K562 (cell line): ENCODE results near the gene PDE4D. TPM values are rescaled to one million over a fixed set of nuclear protein-coding genes. Genes with fewer than 3 reads are reported as not detected.

Source experiments
- ATAC-seq: fragments of 200-7000 bp; cut with Tn5 transposase; 3 replicates; pipeline ENCODE4 v1.9.1; 2020; ENCODE audit warnings: moderate library complexity
- BruUV-seq: library from RNA; stranded (reverse); fragments of 400-500 nt; replicated peaks from 2 replicates; lab custom pipeline; 2021; lab: Mats Ljungman, UMichigan
- CTCF ChIA-PET: fragments of 300-600 bp; formaldehyde crosslinking; extraction: SDS; loops from one replicate; lab custom pipeline; 2021; ENCODE audit warnings: low intra/inter-chr PET ratio; lab: Yijun Ruan, JAX
- POLR2A ChIA-PET: fragments of 300-600, 350-650 bp; sonication (Branson Sonifier 250); formaldehyde crosslinking; extraction: SDS; loops from one replicate; lab custom pipeline; 2021; ENCODE audit warnings: antibody characterized with exemption, inconsistent platforms; lab: Yijun Ruan, JAX
- DNase-seq, 4 experiments: peaks; one replicate each; pipeline versions ENCODE4 v3.0.0 to v3.0.0-alpha.2; 2011 to 2018; ENCODE audit warnings: low spot score in 3 of 4, mixed read lengths in 3 of 4; ENCODE audit errors: extremely low read depth in 1 of 4
- FAIRE-seq: peaks from 2 replicates; lab custom pipeline; 2011; peaks lifted over from hg19 to GRCh38; lab: Jason Lieb, UNC
- H2AFZ ChIP-seq: 2 replicates; pipeline ENCODE4 v1.6.0; 2011; ENCODE audit warnings: low read depth, low read length, control low read depth, inconsistent platforms
- H3K27ac ChIP-seq: fragments of 200-600 bp; 3 replicates; pipeline ENCODE4 v1.8.0; 2011; ENCODE audit warnings: low read depth, mild to moderate bottlenecking, control low read depth, inconsistent platforms, low read length, moderate library complexity, mixed read lengths; ENCODE audit errors: extremely low read depth
- H3K27me3 ChIP-seq, 2 experiments: fragments of 300-600 bp in 1 of 2; 2 replicates in 1 of 2; 3 replicates in 1 of 2; pipeline versions ENCODE4 v1.6.0 to v1.8.0; 2011; ENCODE audit warnings: inconsistent platforms in 2 of 2, low read length in 2 of 2, mild to moderate bottlenecking in 1 of 2, mixed read lengths in 1 of 2, moderate library complexity in 1 of 2; ENCODE audit not compliant: control insufficient read depth in 2 of 2, insufficient read depth in 2 of 2
- H3K36me3 ChIP-seq: fragments of 300-600 bp; 3 replicates; pipeline ENCODE4 v1.8.0; 2011; ENCODE audit warnings: mild to moderate bottlenecking, low read length, inconsistent platforms; ENCODE audit not compliant: control insufficient read depth, insufficient read depth
- H3K4me1 ChIP-seq, 2 experiments: fragments of 200-600 bp in 1 of 2; replicated peaks in 1 of 2; 2 replicates in 1 of 2; 3 replicates in 1 of 2; pipeline versions ENCODE4 v1.5.1 to v1.8.0; 2011; ENCODE audit warnings: inconsistent platforms in 2 of 2, low read length in 2 of 2, mild to moderate bottlenecking in 1 of 2, mixed read lengths in 1 of 2, moderate library complexity in 1 of 2; ENCODE audit not compliant: control insufficient read depth in 2 of 2, insufficient read depth in 2 of 2
- H3K4me2 ChIP-seq: 2 replicates; pipeline ENCODE4 v1.6.1; 2011; ENCODE audit warnings: low read length, control low read depth, inconsistent platforms, mixed read lengths; ENCODE audit not compliant: insufficient read depth
- H3K4me3 ChIP-seq: fragments of 200-600 bp; sonication (generic), shearing (Covaris generic); 2 replicates; pipeline ENCODE4 v1.5.1; 2016; ENCODE audit warnings: control low read depth, inconsistent platforms
- H3K79me2 ChIP-seq: fragments of 200-600 bp; 3 replicates; pipeline ENCODE4 v1.8.0; 2011; ENCODE audit warnings: low read length, inconsistent platforms; ENCODE audit not compliant: control insufficient read depth, insufficient read depth
- H3K9ac ChIP-seq, 2 experiments: 2 replicates each; pipeline versions ENCODE4 v1.6.0 to v1.6.1; 2011; ENCODE audit warnings: low read depth in 2 of 2, low read length in 2 of 2, control low read depth in 1 of 2, inconsistent platforms in 1 of 2, mild to moderate bottlenecking in 1 of 2, mixed read lengths in 1 of 2; ENCODE audit not compliant: insufficient read depth in 1 of 2
- H3K9me1 ChIP-seq: one replicate; pipeline ENCODE4 v1.6.0; 2011; ENCODE audit warnings: inconsistent platforms, mild to moderate bottlenecking, low read length, moderate library complexity; ENCODE audit not compliant: control insufficient read depth, insufficient read depth
- H3K9me3 ChIP-seq: replicated peaks from 2 replicates; pipeline ENCODE4 v1.5.1; 2011; ENCODE audit warnings: low read depth, low read length, inconsistent platforms; ENCODE audit not compliant: control insufficient read depth, insufficient read depth
- H4K20me1 ChIP-seq: replicated peaks from 2 replicates; pipeline ENCODE4 v1.6.1; 2011; ENCODE audit warnings: low read length, inconsistent platforms, mixed read lengths; ENCODE audit not compliant: control insufficient read depth, insufficient read depth
- CBX3 ChIP-seq, 2 experiments: IDR thresholded peaks; 1 replicate in 1 of 2; 2 replicates in 1 of 2; pipeline ENCODE4 v1.6.1; 2012; ENCODE audit warnings: inconsistent platforms in 2 of 2, low read length in 2 of 2, borderline replicate concordance in 1 of 2, control low read depth in 1 of 2
- DNMT1 ChIP-seq: fragments of 450-650 bp; IDR thresholded peaks from 2 replicates; pipeline ENCODE4 v1.6.1; 2016; ENCODE audit warnings: antibody characterized with exemption, mild to moderate bottlenecking
- EWSR1 ChIP-seq: fragments of 450-650 bp; IDR thresholded peaks from 2 replicates; pipeline ENCODE4 v1.6.1; 2018; ENCODE audit warnings: borderline replicate concordance, mild to moderate bottlenecking, low read depth, moderate library complexity; ENCODE audit not compliant: partially characterized antibody
- HDAC8 ChIP-seq: fragments of 450-650 bp; IDR thresholded peaks from 2 replicates; pipeline ENCODE4 v1.6.1; 2016; ENCODE audit warnings: mild to moderate bottlenecking, missing genetic modification characterization, moderate library complexity, missing compliant biosample characterization
- HLTF ChIP-seq: fragments of 450-650 bp; IDR thresholded peaks from 2 replicates; pipeline ENCODE4 v1.6.1; 2016
- MTA1 ChIP-seq: fragments of 450-650 bp; IDR thresholded peaks from 2 replicates; pipeline ENCODE4 v1.6.1; 2017; ENCODE audit warnings: borderline replicate concordance
- NONO ChIP-seq, 2 experiments: fragments of 200-400 bp in 1 of 2; fragments of 450-650 bp in 1 of 2; formaldehyde crosslinking in 1 of 2; IDR thresholded peaks; 2 replicates each; pipeline ENCODE4 v1.6.1; 2017; ENCODE audit warnings: low read depth in 2 of 2, mild to moderate bottlenecking in 2 of 2, moderate library complexity in 2 of 2, low read length in 1 of 2
- POLR2AphosphoS5 ChIP-seq: IDR thresholded peaks from 2 replicates; pipeline ENCODE4 v1.6.1; 2011; ENCODE audit warnings: mild to moderate bottlenecking, low read depth, low read length, moderate library complexity; ENCODE audit not compliant: control insufficient read depth, insufficient read depth
- ZNF274 ChIP-seq: IDR thresholded peaks from 2 replicates; pipeline ENCODE4 v1.6.1; 2011; ENCODE audit warnings: low read depth, mild to moderate bottlenecking, low read length, moderate library complexity, borderline replicate concordance
- ZNF551 ChIP-seq: fragments of 250-450 bp; sonication (Bioruptor Pico); IDR thresholded peaks from 2 replicates; pipeline ENCODE4 v1.5.0; 2021; ENCODE audit warnings: mild to moderate bottlenecking, moderate library complexity
- ZNF717 ChIP-seq: fragments of 250-450 bp; sonication (Bioruptor Pico); IDR thresholded peaks from 2 replicates; pipeline ENCODE4 v1.5.0; 2021
- in situ Hi-C: fragments of 300-500 bp; cut with MboI; formaldehyde crosslinking; loops from 4 replicates; pipeline ENCODE4 v1.15.0; 2018; ENCODE audit warnings: inconsistent platforms, mixed read lengths
- intact Hi-C: fragments of 100-400 bp; cut with micrococcal nuclease; formaldehyde crosslinking; loops from 2 replicates; pipeline ENCODE4 v1.14.2; 2022
- polyA plus RNA-seq, 8 experiments: library from polyadenylated mRNA; depleted of rRNA in 4 of 8; stranded (reverse) in 5 of 8; unstranded in 3 of 8; fragments of >200 nt; fragmentation: Nextera tagmentation in 2 of 8; fragmentation: Illumina TruSeq in 1 of 8; extraction: Ambion mirVana in 2 of 8; extraction: Trizol in 1 of 8; gene quantifications; 2 replicates each; pipeline versions ENCODE4 v1.2.1 to v1.2.3, GENCODE V29; 2011 to 2014; ENCODE audit warnings: inconsistent platforms in 1 of 8, missing spikeins in 1 of 8
- total RNA-seq, 7 experiments: library from RNA; depleted of rRNA in 6 of 7; stranded (reverse); fragments of >200 nt in 6 of 7; fragmentation: Illumina TruSeq in 2 of 7; extraction: Trizol in 2 of 7; gene quantifications; 2 replicates each; pipeline versions ENCODE4 v1.2.1 to v1.2.3, GENCODE V29; 2011 to 2021; ENCODE audit warnings: low replicate concordance in 1 of 7
- TF ChIP-seq, protein P1 (sequence below): sonication (generic); formaldehyde crosslinking; IDR thresholded peaks from 2 replicates; pipeline ENCODE4 v1.5.0; 2020; ENCODE audit warnings: missing genetic modification reagents

PDE4D gene
- total and polyA plus RNA-seq, 9 of the 15 experiments (the other 6 are each of a cell fraction or from before 2014, with no cell fraction given): 0.04 to 0.46 (median 0.13) TPM

DNA sequence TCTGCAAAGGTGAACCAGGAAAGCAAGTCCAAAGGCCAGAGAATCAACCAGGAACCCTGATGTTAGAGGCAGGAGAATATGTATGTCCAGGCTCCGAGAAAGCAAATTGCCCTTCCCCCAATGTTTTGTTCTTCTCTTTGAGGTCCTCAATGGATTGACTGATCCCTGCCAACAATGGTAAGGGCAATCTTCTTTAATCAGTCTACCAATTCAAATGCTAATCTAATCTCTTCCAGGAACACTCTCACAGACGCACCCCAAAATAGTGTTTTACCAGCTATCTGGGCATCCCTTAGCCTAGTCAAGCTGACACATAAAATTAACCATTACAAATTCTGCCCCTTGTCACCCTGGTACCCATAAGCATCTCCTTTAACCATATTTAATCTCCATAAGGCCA lies 912.6 kb downstream of the PDE4D start (continued):
- no peak for TF ChIP-seq EWSR1
- TF ChIP-seq, protein P1, sequence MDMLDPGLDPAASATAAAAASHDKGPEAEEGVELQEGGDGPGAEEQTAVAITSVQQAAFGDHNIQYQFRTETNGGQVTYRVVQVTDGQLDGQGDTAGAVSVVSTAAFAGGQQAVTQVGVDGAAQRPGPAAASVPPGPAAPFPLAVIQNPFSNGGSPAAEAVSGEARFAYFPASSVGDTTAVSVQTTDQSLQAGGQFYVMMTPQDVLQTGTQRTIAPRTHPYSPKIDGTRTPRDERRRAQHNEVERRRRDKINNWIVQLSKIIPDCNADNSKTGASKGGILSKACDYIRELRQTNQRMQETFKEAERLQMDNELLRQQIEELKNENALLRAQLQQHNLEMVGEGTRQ (CRISPR knock-in tag): no peak
- no peak for TF ChIP-seq DNMT1
- TF ChIP-seq POLR2AphosphoS5: no peak
- TF ChIP-seq HLTF: no peak
- TF ChIP-seq NONO (IDR thresholded peaks at IDR 0.05; ENCODE audit: low read depth in 2 of 2, low read length in 1 of 2): no peak
- TF ChIP-seq CBX3 (IDR thresholded peaks at IDR 0.05; ENCODE audit: borderline replicate concordance in 1 of 2, low read length in 2 of 2): no peak
- TF ChIP-seq ZNF274: no peak
- no peak for TF ChIP-seq ZNF551 (CRISPR knock-in tag)

DNA sequence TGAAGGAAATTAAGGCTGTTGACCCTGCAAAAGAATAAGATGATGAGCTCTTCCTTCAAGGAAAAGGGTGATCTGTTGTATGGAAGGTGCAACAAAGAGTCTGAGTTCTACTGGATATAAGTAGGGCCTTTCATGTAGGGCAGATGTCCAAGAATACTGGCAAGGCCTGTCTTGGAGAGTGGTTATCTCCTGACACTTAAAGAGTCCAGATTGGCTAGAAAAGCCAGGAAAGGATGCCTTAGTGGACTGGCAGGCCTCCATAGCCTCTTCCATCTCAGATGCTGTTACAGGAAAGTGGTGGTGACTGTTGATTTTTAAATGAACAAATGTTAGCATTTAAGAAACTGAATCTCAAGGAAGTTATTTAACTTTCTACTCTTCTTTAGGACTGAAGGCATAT lies 914.4 kb downstream of the PDE4D start:
- Histone ChIP-seq H3K9ac (no peak overlapping the region), H3K79me2 (no peaks in the 10 kb centered on the region), H3K4me1 (no peaks in the 10 kb centered on the region), H3K9me3 (no peaks in the 10 kb centered on the region), H3K27ac (no peak overlapping the region), H4K20me1 (no peaks in the 10 kb centered on the region), H3K4me3 (no peak overlapping the region), H3K4me2 (no peak overlapping the region), H3K36me3 (no peaks in the 10 kb centered on the region), H3K27me3 (no peaks in the 10 kb centered on the region), H2AFZ (no peak overlapping the region), H3K9me1 (no peaks in the 10 kb centered on the region)
- CTCF ChIA-PET: no interaction called here
- TF ChIP-seq POLR2AphosphoS5 (no peak), HDAC8 (tag) (no peak), MTA1 (no peak), ZNF717 (CRISPR knock-in tag) (no peak)
- intact Hi-C loops: no loop called here
- ATAC-seq (no peak), DNase-seq (no peak), FAIRE-seq (no peak)
- POLR2A ChIA-PET: no interaction called here
- in situ Hi-C loops: no loop called here
- no TSS peak for BruUV-seq
